ENCODE results near the gene LRBA. TPM values are rescaled to one million over a fixed set of nuclear protein-coding genes. Genes with fewer than 3 reads are reported as not detected.

The LRBA gene
- total RNA-seq, 4 donors from 2014 or later = 8.5 to 18.0 (median 11.9) TPM

DNA sequence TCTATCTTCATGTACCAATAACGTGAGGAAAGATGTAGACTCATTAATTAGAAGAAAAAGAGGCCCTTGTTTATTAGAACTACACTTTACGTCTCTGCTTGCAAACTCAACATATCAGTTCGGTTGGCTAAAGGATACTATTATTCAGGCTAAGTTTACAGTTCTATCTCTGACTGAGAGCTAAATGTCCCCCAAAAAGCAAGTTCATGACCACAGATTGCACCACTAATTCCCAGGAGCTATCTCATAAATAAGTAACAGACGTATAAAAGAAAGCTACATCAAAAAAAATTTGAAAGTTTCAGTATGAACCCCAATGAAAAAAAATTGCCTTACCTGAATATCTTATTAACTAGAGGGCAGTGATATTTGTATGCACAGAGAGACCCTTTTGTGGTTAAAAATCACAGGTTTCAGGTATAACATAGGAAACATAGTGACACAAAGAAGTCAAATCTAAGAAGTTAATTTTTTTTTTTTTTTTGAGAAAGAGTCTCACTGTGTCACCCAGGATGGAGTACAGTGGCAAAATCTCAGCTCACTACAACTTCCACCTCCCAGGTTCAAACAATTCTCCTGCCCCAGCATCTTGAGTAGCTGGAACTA is 304.2 kb downstream of the LRBA start:
- Histone ChIP-seq H3K4me3 (no peak overlapping the region), H3K36me3 (no peaks in the 10 kb centered on the region), H3K27me3 (no peaks in the 10 kb centered on the region), H3K9me3 (no peaks in the 10 kb centered on the region), H3K27ac (no peak overlapping the region), H3K4me1 (no peaks in the 10 kb centered on the region)
- TF ChIP-seq, protein P1, sequence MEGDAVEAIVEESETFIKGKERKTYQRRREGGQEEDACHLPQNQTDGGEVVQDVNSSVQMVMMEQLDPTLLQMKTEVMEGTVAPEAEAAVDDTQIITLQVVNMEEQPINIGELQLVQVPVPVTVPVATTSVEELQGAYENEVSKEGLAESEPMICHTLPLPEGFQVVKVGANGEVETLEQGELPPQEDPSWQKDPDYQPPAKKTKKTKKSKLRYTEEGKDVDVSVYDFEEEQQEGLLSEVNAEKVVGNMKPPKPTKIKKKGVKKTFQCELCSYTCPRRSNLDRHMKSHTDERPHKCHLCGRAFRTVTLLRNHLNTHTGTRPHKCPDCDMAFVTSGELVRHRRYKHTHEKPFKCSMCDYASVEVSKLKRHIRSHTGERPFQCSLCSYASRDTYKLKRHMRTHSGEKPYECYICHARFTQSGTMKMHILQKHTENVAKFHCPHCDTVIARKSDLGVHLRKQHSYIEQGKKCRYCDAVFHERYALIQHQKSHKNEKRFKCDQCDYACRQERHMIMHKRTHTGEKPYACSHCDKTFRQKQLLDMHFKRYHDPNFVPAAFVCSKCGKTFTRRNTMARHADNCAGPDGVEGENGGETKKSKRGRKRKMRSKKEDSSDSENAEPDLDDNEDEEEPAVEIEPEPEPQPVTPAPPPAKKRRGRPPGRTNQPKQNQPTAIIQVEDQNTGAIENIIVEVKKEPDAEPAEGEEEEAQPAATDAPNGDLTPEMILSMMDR (IDR thresholded peaks at IDR 0.05 in 4 of 5, conservative IDR thresholded peaks at IDR 0.05 in 1 of 5) = no peak
- no peak for TF ChIP-seq POLR2A (IDR thresholded peaks at IDR 0.05)
- DNase-seq (no peak), ATAC-seq (no peak)
- intact Hi-C loops (cut with DNase I; ENCODE audit: low total_unique reads) = no loop called here
- in situ Hi-C loops (cut with MboI; ENCODE audit: low sequenced_read_pairs in 4 of 4) = no loop called here

DNA sequence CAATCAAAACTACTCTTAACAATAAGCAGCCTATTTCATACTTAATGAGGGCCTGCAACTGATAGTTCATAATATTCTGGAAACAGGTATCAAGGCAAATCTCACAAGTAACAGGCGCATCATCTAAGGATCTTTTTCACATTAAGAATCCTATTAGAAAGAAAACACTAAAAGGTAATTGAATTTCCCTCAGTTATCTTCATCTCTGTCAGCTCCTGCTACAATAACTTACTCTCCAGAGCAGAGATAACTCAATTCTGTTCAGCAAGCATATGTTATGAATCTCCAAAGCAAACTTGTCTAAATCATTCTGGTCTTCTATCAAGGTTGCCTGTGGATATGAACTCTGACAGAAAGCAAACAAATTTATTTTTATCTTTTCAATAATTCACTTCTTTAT is 307.1 kb downstream of the LRBA start:
- H3K36me3 ChIP-seq = no peaks in the 10 kb centered on the region
- no peak for DNase-seq
- intact Hi-C loops (cut with DNase I; ENCODE audit: low total_unique reads) (no loop called here), in situ Hi-C loops (cut with MboI; ENCODE audit: low sequenced_read_pairs in 4 of 4) (no loop called here)
- no peak overlapping the region for H3K27ac ChIP-seq
- ATAC-seq = no peak
- no peaks in the 10 kb centered on the region for H3K9me3 ChIP-seq
- no peaks in the 10 kb centered on the region for H3K27me3 ChIP-seq
- H3K4me3 ChIP-seq = no peak overlapping the region
- no peaks in the 10 kb centered on the region for H3K4me1 ChIP-seq
- TF ChIP-seq, protein P1 (IDR thresholded peaks at IDR 0.05 in 4 of 5, conservative IDR thresholded peaks at IDR 0.05 in 1 of 5) = no peak
- TF ChIP-seq POLR2A (IDR thresholded peaks at IDR 0.05) = no peak

DNA sequence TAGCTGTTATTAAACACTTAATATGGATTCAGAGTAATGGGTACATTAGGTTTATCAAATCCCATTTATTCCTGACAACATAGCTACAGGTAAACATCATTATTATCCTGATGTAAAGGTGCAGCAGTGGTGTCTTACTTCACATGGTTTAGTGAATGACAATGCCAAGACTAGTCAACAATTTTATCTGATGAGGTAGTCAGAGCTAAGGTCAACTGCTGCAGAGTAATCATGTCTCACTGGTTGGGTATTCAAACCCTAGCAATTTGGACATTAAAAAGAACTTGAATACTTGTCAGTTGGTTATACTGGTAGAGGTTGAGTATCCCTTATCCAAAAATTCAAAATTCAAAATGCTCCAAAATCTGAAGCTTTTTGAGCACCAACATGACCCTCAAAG is 315.5 kb downstream of the LRBA start:
- Histone ChIP-seq H3K4me1 (no peaks in the 10 kb centered on the region), H3K4me3 (no peak overlapping the region), H3K27me3 (no peaks in the 10 kb centered on the region), H3K9me3 (no peaks in the 10 kb centered on the region), H3K27ac (no peak overlapping the region), H3K36me3 (no peaks in the 10 kb centered on the region)
- TF ChIP-seq, protein P1 (IDR thresholded peaks at IDR 0.05 in 4 of 5, conservative IDR thresholded peaks at IDR 0.05 in 1 of 5) = no peak
- no peak for TF ChIP-seq POLR2A (IDR thresholded peaks at IDR 0.05)
- in situ Hi-C loops (cut with MboI; ENCODE audit: low sequenced_read_pairs in 4 of 4) (no loop called here), intact Hi-C loops (cut with DNase I; ENCODE audit: low total_unique reads) (no loop called here)
- ATAC-seq (no peak), DNase-seq (no peak)

DNA sequence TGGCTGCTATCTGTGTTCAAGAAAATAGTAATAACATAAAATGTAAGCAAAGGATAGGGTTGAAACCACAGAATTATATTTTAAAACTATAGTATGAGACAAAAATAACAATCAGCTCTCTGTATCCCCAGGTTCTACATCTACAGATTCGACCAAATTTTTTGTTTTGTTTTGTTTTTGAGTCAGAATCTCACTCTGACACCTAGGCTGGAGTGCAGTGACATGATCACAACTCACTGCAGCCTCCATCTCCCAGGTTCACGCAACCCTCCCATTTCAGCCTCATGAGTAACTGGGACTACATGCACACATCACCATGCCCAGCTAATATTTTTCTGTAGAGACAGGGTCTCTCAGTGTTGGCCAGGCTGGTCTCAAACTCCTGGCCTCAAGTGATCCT is 319.9 kb downstream of the LRBA start:
- DNase-seq (no peak), ATAC-seq (no peak)
- Histone ChIP-seq H3K27ac (no peak overlapping the region), H3K27me3 (no peaks in the 10 kb centered on the region), H3K4me3 (no peak overlapping the region), H3K4me1 (no peaks in the 10 kb centered on the region), H3K36me3 (no peaks in the 10 kb centered on the region), H3K9me3 (no peaks in the 10 kb centered on the region)
- in situ Hi-C loops (cut with MboI; ENCODE audit: low sequenced_read_pairs in 4 of 4) = no loop called here
- TF ChIP-seq, protein P1 (IDR thresholded peaks at IDR 0.05 in 4 of 5, conservative IDR thresholded peaks at IDR 0.05 in 1 of 5) = no peak
- no peak for TF ChIP-seq POLR2A (IDR thresholded peaks at IDR 0.05)
- intact Hi-C loops (cut with DNase I; ENCODE audit: low total_unique reads) = no loop called here

DNA sequence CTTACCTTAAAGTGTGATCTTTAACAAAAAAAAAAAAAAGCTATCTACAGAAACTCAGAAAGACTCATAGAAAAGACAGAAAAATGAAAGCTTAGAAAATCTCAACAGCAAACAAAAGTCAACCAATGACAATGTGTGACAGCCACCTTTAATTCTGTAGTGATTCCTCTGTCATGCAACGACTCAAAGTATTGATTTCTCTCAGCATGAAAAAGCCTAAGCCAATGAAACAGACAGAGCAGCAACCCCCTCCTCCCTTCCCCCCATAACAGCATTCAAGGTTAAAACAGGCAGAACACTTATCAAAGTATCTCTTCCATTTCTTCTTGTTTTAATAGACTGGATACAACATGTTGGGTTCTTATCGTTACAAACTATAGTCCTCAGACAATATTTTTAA is 320.6 kb downstream of the LRBA start:
- Histone ChIP-seq H3K4me1 (no peaks in the 10 kb centered on the region), H3K4me3 (no peak overlapping the region), H3K27ac (no peak overlapping the region), H3K27me3 (no peaks in the 10 kb centered on the region), H3K36me3 (no peaks in the 10 kb centered on the region), H3K9me3 (no peaks in the 10 kb centered on the region)
- ATAC-seq (no peak), DNase-seq (no peak)
- TF ChIP-seq, protein P1 (IDR thresholded peaks at IDR 0.05 in 4 of 5, conservative IDR thresholded peaks at IDR 0.05 in 1 of 5) = no peak
- TF ChIP-seq POLR2A (IDR thresholded peaks at IDR 0.05) = no peak
- intact Hi-C loops (cut with DNase I; ENCODE audit: low total_unique reads) = no loop called here
- in situ Hi-C loops (cut with MboI; ENCODE audit: low sequenced_read_pairs in 4 of 4) = no loop called here

Measured in gastrocnemius medialis (tissue), 4 donors.